HepG2 (cell line): Measurements from ENCODE around the gene HSD3B7. TPM values are rescaled to one million over a fixed set of nuclear protein-coding genes. Genes with fewer than 3 reads are reported as not detected.

Experiments used
- ATAC-seq: fragments of 200-7000 bp; cut with Tn5 transposase; 3 replicates; pipeline ENCODE4 v1.9.1; 2020; ENCODE audit warnings: mild to moderate bottlenecking, moderate library complexity
- BruUV-seq: library from RNA; stranded (reverse); fragments of 400-500 nt; replicated peaks from 2 replicates; lab custom pipeline; 2021; lab: Mats Ljungman, UMichigan
- CTCF ChIA-PET: fragments of 300-600 bp; formaldehyde crosslinking; extraction: SDS; loops from one replicate; lab custom pipeline; 2021; ENCODE audit warnings: low total read pairs, inconsistent platforms, low intra/inter-chr PET ratio; lab: Yijun Ruan, JAX
- POLR2A ChIA-PET: fragments of 350-600 bp; sonication (Branson Sonifier 250); formaldehyde crosslinking; loops from one replicate; lab custom pipeline; 2020; ENCODE audit warnings: antibody characterized with exemption, inconsistent platforms; lab: Yijun Ruan, JAX
- DNase-seq: peaks from one replicate; pipeline ENCODE4 v3.0.0-alpha.2; 2015; ENCODE audit warnings: low spot score
- FAIRE-seq: peaks from 3 replicates; lab custom pipeline; 2011; peaks lifted over from hg19 to GRCh38; lab: Jason Lieb, UNC
- H2AFZ ChIP-seq: one replicate; pipeline ENCODE4 v1.6.1; 2011; ENCODE audit warnings: low read length, inconsistent platforms
- H3K27ac ChIP-seq: fragments of 300-600 bp; 3 replicates; pipeline ENCODE4 v1.8.0; 2011; ENCODE audit warnings: mixed run types, mild to moderate bottlenecking, mixed read lengths, low read length, inconsistent platforms; ENCODE audit not compliant: insufficient read depth; ENCODE audit errors: extremely low read length
- H3K27me3 ChIP-seq, 2 experiments: fragments of 200-600 bp in 1 of 2; 2 replicates in 1 of 2; 3 replicates in 1 of 2; pipeline versions ENCODE4 v1.6.0 to v1.8.0; 2011; ENCODE audit warnings: low read length in 2 of 2, mild to moderate bottlenecking in 2 of 2, moderate library complexity in 2 of 2, inconsistent platforms in 1 of 2; ENCODE audit not compliant: insufficient read depth in 2 of 2, control insufficient read depth in 1 of 2
- H3K36me3 ChIP-seq, 2 experiments: fragments of 200-600 bp in 1 of 2; replicated peaks in 1 of 2; 2 replicates in 1 of 2; 3 replicates in 1 of 2; pipeline versions ENCODE4 v1.5.1 to v1.8.0; 2011; ENCODE audit warnings: low read length in 2 of 2, inconsistent platforms in 1 of 2; ENCODE audit not compliant: insufficient read depth in 2 of 2, control insufficient read depth in 1 of 2
- H3K4me1 ChIP-seq: 2 replicates; pipeline ENCODE4 v1.5.1; 2012; ENCODE audit warnings: low read length, inconsistent platforms; ENCODE audit not compliant: insufficient read depth
- H3K4me2 ChIP-seq: 2 replicates; pipeline ENCODE4 v1.6.0; 2011; ENCODE audit warnings: low read depth, low read length, inconsistent platforms
- H3K4me3 ChIP-seq, 3 experiments: fragments of 200-600 bp in 1 of 3; sonication (generic), shearing (Covaris generic) in 1 of 3; replicated peaks in 1 of 3; 2 replicates each; pipeline ENCODE4 v1.5.1; 2011 to 2016; ENCODE audit warnings: low read length in 3 of 3, inconsistent platforms in 2 of 3, low read depth in 2 of 3, mild to moderate bottlenecking in 2 of 3, control low read depth in 1 of 3, mixed read lengths in 1 of 3; ENCODE audit not compliant: insufficient read depth in 1 of 3
- H3K79me2 ChIP-seq: one replicate; pipeline ENCODE4 v1.6.1; 2011; ENCODE audit warnings: low read length, inconsistent platforms; ENCODE audit not compliant: insufficient read depth
- H3K9ac ChIP-seq: 2 replicates; pipeline ENCODE4 v1.6.0; 2011; ENCODE audit warnings: mild to moderate bottlenecking, low read depth, low read length, inconsistent platforms; ENCODE audit not compliant: insufficient read depth
- H3K9me3 ChIP-seq: 2 replicates; pipeline ENCODE4 v1.5.1; 2012; ENCODE audit warnings: mild to moderate bottlenecking, low read length
- H4K20me1 ChIP-seq: 2 replicates; pipeline ENCODE4 v1.6.0; 2011; ENCODE audit warnings: inconsistent platforms, mild to moderate bottlenecking, low read length, moderate library complexity; ENCODE audit not compliant: insufficient read depth
- AKAP8 ChIP-seq: sonication (generic); formaldehyde crosslinking; IDR thresholded peaks from 2 replicates; pipeline ENCODE4 v1.5.1; 2020; ENCODE audit warnings: mild to moderate bottlenecking, missing genetic modification reagents
- CHCHD3 ChIP-seq: sonication (generic); formaldehyde crosslinking; IDR thresholded peaks from 2 replicates; pipeline ENCODE4 v1.8.0; 2022; ENCODE audit warnings: mild to moderate bottlenecking, missing genetic modification reagents, moderate library complexity
- GPBP1L1 ChIP-seq: sonication (generic); formaldehyde crosslinking; IDR thresholded peaks from 2 replicates; pipeline ENCODE4 v1.5.0; 2020; ENCODE audit warnings: mild to moderate bottlenecking, missing genetic modification reagents
- GPN1 ChIP-seq: sonication (generic); formaldehyde crosslinking; IDR thresholded peaks from 2 replicates; pipeline ENCODE4 v1.5.1; 2020; ENCODE audit warnings: missing genetic modification reagents, borderline replicate concordance
- HNF4A ChIP-seq: sonication (generic); formaldehyde crosslinking; IDR thresholded peaks from 2 replicates; pipeline ENCODE4 v1.4.0; 2020; ENCODE audit warnings: missing genetic modification reagents
- NR2F1 ChIP-seq, 2 experiments: fragments of 450-650 bp in 1 of 2; formaldehyde crosslinking in 1 of 2; IDR thresholded peaks; 2 replicates each; pipeline versions ENCODE4 v1.5.0 to v1.6.1; 2016 to 2020; ENCODE audit warnings: mild to moderate bottlenecking in 1 of 2, missing compliant biosample characterization in 1 of 2, missing genetic modification reagents in 1 of 2, moderate library complexity in 1 of 2
- NRL ChIP-seq: sonication (generic); formaldehyde crosslinking; IDR thresholded peaks from 2 replicates; pipeline ENCODE4 v1.5.0; 2020; ENCODE audit warnings: missing genetic modification reagents, mild to moderate bottlenecking, moderate library complexity, borderline replicate concordance
- PHF5A ChIP-seq: IDR thresholded peaks from one replicate; pipeline ENCODE4 v1.6.1; 2018; ENCODE audit warnings: low read depth, missing genetic modification reagents; ENCODE audit not compliant: unreplicated experiment
- SALL1 ChIP-seq: sonication (generic); formaldehyde crosslinking; IDR thresholded peaks from 2 replicates; pipeline ENCODE4 v1.8.0; 2022; ENCODE audit warnings: mild to moderate bottlenecking, missing genetic modification reagents
- THRA ChIP-seq: sonication (generic); formaldehyde crosslinking; IDR thresholded peaks from 2 replicates; pipeline ENCODE4 v1.4.0; 2020; ENCODE audit warnings: missing genetic modification reagents, borderline replicate concordance
- TRIM22 ChIP-seq: fragments of 450-650 bp; IDR thresholded peaks from 2 replicates; pipeline ENCODE4 v1.6.1; 2017
- ZNF124 ChIP-seq: sonication (generic); formaldehyde crosslinking; IDR thresholded peaks from 2 replicates; pipeline ENCODE4 v1.4.0; 2020; ENCODE audit warnings: missing genetic modification reagents
- ZNF749 ChIP-seq: sonication (generic); formaldehyde crosslinking; IDR thresholded peaks from 2 replicates; pipeline ENCODE4 v1.8.0; 2022; ENCODE audit warnings: mild to moderate bottlenecking, missing genetic modification reagents, moderate library complexity, borderline replicate concordance
- ZNF768 ChIP-seq: sonication (generic); formaldehyde crosslinking; IDR thresholded peaks from 2 replicates; pipeline ENCODE4 v1.4.0; 2020; ENCODE audit warnings: missing genetic modification reagents
- ZZZ3 ChIP-seq: sonication (generic); formaldehyde crosslinking; IDR thresholded peaks from 2 replicates; pipeline ENCODE4 v1.4.0; 2020; ENCODE audit warnings: missing genetic modification reagents, mild to moderate bottlenecking, borderline replicate concordance
- WGBS: methylation state at CpG from one replicate; pipeline ENCODE4 v1.1.6; 2017; ENCODE audit warnings: low lambda C conversion rate; 5-methylcytosine and 5-hydroxymethylcytosine counted together
- in situ Hi-C: cut with HindIII; loops from 2 replicates; pipeline ENCODE4 v1.10.0; 2017; ENCODE audit warnings: low pct_unique_long_range_greater_than_20kb; ENCODE audit not compliant: extremely low pct_ligation_motif_present
- intact Hi-C: fragments of 100-400 bp; cut with micrococcal nuclease; formaldehyde crosslinking; loops from one replicate; pipeline ENCODE4 v1.10.0; 2022; ENCODE audit not compliant: unreplicated experiment
- polyA plus RNA-seq, 8 experiments: library from polyadenylated mRNA; depleted of rRNA in 3 of 8; stranded (reverse) in 7 of 8; unstranded in 1 of 8; fragments of >200 nt; fragmentation: Illumina TruSeq in 4 of 8; extraction: Trizol in 4 of 8; gene quantifications; 2 replicates each; pipeline versions ENCODE4 v1.2.1 to v1.2.3, GENCODE V29; 2011 to 2016; ENCODE audit warnings: low read depth in 4 of 8, missing spikeins in 1 of 8, mixed read lengths in 1 of 8; ENCODE audit not compliant: insufficient read depth in 1 of 8
- total RNA-seq, 5 experiments: library from RNA; depleted of rRNA; stranded (reverse); fragments of >200 nt; fragmentation: Illumina TruSeq; extraction: Trizol; gene quantifications; 2 replicates each; pipeline ENCODE4 v1.2.3, GENCODE V29; 2016; ENCODE audit warnings: low read depth in 1 of 5

The HSD3B7 gene
- total and polyA plus RNA-seq, 2 of the 13 experiments (the other 11 are each of a cell fraction or from before 2014, with no cell fraction given): 32.9 to 69.7 TPM

GRCh38 chr16:30986129-30986991, 1.4 kb downstream of the HSD3B7 start:
- H3K36me3 ChIP-seq: peaks cover 4 to 28% of the 10 kb centered on the region in 2 experiments; a peak in 4 of 5 replicates
- DNase-seq (no peak), ATAC-seq (no peak), FAIRE-seq (no peak)
- no peaks in the 10 kb centered on the region for H3K27me3 ChIP-seq
- H4K20me1 ChIP-seq: no peaks in the 10 kb centered on the region
- peaks cover 28% of the 10 kb centered on the region for H3K4me1 ChIP-seq
- H3K79me2 ChIP-seq: no peaks in the 10 kb centered on the region
- intact Hi-C loops (loop anchor here (10.0 kb wide), 1 partner anchor 878 kb away; no protein-coding TSS in a partner anchor), in situ Hi-C loops (loop anchor here (5.0 to 25.0 kb wide), 2 partner anchors 86 to 726 kb away; partner anchors contain the start of genes ZNF646 and ZNF668)
- H2AFZ ChIP-seq: no peak overlapping the region
- peak overlapping the region; percentile 49 for H3K27ac ChIP-seq
- peak overlapping the region; percentile 88 for H3K4me2 ChIP-seq
- no TSS peak for BruUV-seq
- peak overlapping the region; percentile 41 to 72 (median 54); a peak in 3 of 6 replicates for H3K4me3 ChIP-seq
- POLR2A ChIA-PET: interaction anchor here (0.8 to 3.7 kb wide), 21 partner anchors 11 to 715 kb away, joined by 3 to 81 read pairs (median 6); partner anchors contain the start of genes FUS, KAT8, STX4 and VKORC1
- CTCF ChIA-PET: interaction anchor here (1.3 to 2.5 kb wide), 5 partner anchors 30 to 347 kb away, joined by 4 to 29 read pairs (median 8); partner anchors contain the start of genes VKORC1, ZNF646 and ZNF668
- H3K9ac ChIP-seq: peak overlapping the region; percentile 52
- no peaks in the 10 kb centered on the region for H3K9me3 ChIP-seq
- WGBS: 89% methylated on average over 23 of the region's 29 CpGs
- TF ChIP-seq ZZZ3 (CRISPR knock-in tag) (no peak), NR2F1 (CRISPR knock-in tag; IDR thresholded peaks at IDR 0.05) (peak; percentile 47 to 53; a peak in 3 of 4 replicates), CHCHD3 (CRISPR knock-in tag) (no peak), SALL1 (CRISPR knock-in tag) (peak; percentile 36), TRIM22 (no peak), GPN1 (CRISPR knock-in tag) (no peak), AKAP8 (CRISPR knock-in tag) (peak; percentile 23), NRL (CRISPR knock-in tag) (peak; percentile 12; the same call in 1 of the 2 replicates), ZNF749 (CRISPR knock-in tag) (no peak), HNF4A (CRISPR knock-in tag) (peak; percentile 37; the same call in 1 of the 2 replicates), ZNF768 (CRISPR knock-in tag) (no peak), ZNF124 (no peak), THRA (peak; percentile 90; the same call in 1 of the 2 replicates), PHF5A (CRISPR knock-in tag) (no peak), GPBP1L1 (CRISPR knock-in tag) (no peak)
